ENCODE data around the gene NMT1.

NMT1 gene

GRCh38 chr17:45135978-45136791, 75.1 kb downstream of the NMT1 start:
- DNase-seq (ENCODE audit: low read depth): no peak

- DNase-seq (ENCODE audit: low read depth): no peak
Measured at GRCh38 chr17:45136846-45137560, 75.9 kb downstream of the NMT1 start.

- DNase-seq (ENCODE audit: low read depth): no peak
Measured at GRCh38 chr17:45137561-45138305, 76.6 kb downstream of the NMT1 start.

- no peak for DNase-seq (ENCODE audit: low read depth)
Measured at GRCh38 chr17:45138911-45139532, 77.9 kb downstream of the NMT1 start.

- DNase-seq (ENCODE audit: low read depth): no peak
Measured at GRCh38 chr17:45139533-45139920, 78.4 kb downstream of the NMT1 start.

- no peak for DNase-seq (ENCODE audit: low read depth)
Measured at GRCh38 chr17:45143094-45143670, 82.1 kb downstream of the NMT1 start.

GRCh38 chr17:45143767-45144198, 82.7 kb downstream of the NMT1 start:
- peak; percentile 85 for DNase-seq (ENCODE audit: low read depth)

- no peak for DNase-seq (ENCODE audit: low read depth)
Measured at GRCh38 chr17:45144199-45145034, 83.3 kb downstream of the NMT1 start.

- DNase-seq (ENCODE audit: low read depth): no peak
Measured at GRCh38 chr17:45145035-45145389, 83.9 kb downstream of the NMT1 start.

- no peak for DNase-seq (ENCODE audit: low read depth)
Measured at GRCh38 chr17:45146166-45146565, 85.0 kb downstream of the NMT1 start.

GRCh38 chr17:45146592-45146889, 85.4 kb downstream of the NMT1 start:
- DNase-seq (ENCODE audit: low read depth): no peak

- DNase-seq (ENCODE audit: low read depth): no peak
Measured at GRCh38 chr17:45146890-45147580, 85.9 kb downstream of the NMT1 start.

GRCh38 chr17:45147581-45148182, 86.6 kb downstream of the NMT1 start:
- DNase-seq (ENCODE audit: low read depth): peak; percentile 95

GRCh38 chr17:45148183-45149036, 87.3 kb downstream of the NMT1 start, which contains the start of gene HEXIM1:
TSS of gene HEXIM1 (plus strand) at chr17:45148475. CDS start at chr17:45149191, 716 bp downstream.
- peak; percentile 99 for DNase-seq (ENCODE audit: low read depth)

- DNase-seq (ENCODE audit: low read depth): peak; percentile 77
Measured at GRCh38 chr17:45149037-45149668, 88.0 kb downstream of the NMT1 start.

GRCh38 chr17:45149669-45150664, 88.8 kb downstream of the NMT1 start:
- no peak for DNase-seq (ENCODE audit: low read depth)

All from fibroblast of the conjunctiva (primary cell).